Stimulated activated CD8-positive, alpha-beta memory T cell treated with anti-CD3 and anti-CD28 coated beads, Interleukin-7, amount 100 ng/mL, for 48 hours (primary cell): ENCODE measurements around the gene ZNF223.

Experiments used
- DNase-seq, 2 donors: peaks; one replicate each; pipeline ENCODE4 v3.0.0-alpha.2; 2020; ENCODE audit warnings: low read depth in 1 of 2; ENCODE audit errors: extremely low read depth in 1 of 2

Gene ZNF223

DNA sequence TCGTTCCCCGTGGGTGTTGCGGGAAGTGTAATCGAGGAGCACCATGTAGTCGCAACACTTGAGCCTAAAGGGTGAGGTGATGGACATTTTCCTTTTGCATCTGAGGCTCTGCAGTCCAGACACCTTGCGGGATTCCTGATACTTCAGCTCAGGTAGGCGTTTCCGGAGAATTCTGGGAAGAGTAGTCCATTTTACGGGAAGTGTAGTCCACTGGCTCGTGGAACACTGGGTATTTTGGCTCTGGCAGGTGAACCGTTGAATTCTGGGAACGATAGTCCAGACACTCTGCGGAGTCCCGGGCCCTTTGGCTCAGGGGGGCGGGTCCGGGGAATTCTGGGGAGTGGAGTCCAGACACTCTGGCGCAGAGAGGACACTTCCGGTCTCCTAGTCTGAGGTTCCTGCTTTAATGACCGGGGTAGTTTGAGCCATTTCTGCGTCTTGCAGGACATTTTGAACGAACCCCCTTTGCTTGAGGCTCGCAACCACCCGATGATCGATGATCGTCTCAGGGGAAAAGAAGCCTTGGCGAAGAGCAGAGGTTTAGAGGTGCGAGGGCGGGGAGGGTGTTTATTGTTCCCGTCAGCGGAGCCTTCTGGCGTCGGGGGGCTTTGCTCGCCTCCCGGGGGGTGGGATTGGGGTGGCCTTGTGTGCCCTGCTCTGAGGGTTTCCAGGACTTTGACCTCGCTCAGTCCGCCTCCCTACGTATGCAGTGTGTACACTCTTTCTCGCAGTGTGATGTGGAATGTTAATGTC, at the start of gene ZNF223:
Gene ZNF223, plus strand, starts transcription at position 387 of the 753 bp plus-strand sequence. CDS start 3,141 bp downstream, outside the sequence.
- DNase-seq, result peak in 1 of 2 donors; percentile 35

GRCh38 chr19:44002212-44002565, 49.6 kb upstream of the ZNF223 start:
- DNase-seq, result no peak

DNA sequence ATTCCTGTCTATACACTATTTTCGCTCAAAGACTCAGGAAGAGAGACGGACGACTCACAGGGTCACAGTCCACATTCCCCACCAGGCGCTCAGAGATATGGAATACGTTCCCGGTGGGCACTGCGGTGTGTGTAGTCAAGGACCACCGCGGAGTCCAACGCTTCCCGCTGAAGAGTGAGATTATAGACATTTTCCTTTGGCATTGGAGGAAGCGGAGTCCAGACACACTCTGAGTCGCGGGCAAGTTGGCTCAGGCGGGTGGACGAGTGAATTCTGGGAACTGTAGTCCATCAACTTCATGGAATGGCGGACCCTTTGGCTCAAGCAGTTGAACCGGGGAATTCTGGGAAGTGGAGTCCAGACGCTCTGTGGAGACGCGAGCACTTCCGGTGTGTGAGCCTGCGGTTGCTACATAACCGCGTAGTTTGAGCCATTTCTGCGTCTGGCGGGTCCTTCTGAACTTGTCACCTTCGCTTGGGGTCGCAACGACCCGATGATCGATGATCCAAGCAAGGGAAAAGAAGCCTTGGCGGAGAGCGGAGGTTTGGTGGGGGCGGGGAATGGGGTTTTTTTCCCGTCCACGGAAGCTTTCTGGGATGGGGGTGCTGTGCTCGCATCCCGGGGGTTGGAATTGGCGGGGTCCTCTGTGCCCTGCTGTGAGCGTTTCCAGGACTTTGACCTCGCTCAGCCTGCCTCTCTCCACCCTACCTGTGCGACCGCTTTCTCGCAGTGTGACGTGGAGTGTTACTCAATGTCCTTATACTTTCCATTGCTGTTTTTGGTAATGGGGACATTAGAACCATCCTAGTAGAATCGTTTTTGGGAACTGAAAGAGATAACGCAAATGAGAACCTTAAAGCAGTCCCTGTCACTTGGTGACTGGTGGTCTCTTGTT, 49.0 kb upstream of the ZNF223 start, which contains the start of gene ZNF230:
Gene ZNF230, plus strand, starts transcription at position 392 of the 895 bp plus-strand sequence. CDS start 4,122 bp downstream, outside the sequence.
- DNase-seq, result peak; percentile 49 to 77

- DNase-seq, result no peak
Observed at GRCh38 chr19:44003461-44004009, 48.3 kb upstream of the ZNF223 start.

DNA sequence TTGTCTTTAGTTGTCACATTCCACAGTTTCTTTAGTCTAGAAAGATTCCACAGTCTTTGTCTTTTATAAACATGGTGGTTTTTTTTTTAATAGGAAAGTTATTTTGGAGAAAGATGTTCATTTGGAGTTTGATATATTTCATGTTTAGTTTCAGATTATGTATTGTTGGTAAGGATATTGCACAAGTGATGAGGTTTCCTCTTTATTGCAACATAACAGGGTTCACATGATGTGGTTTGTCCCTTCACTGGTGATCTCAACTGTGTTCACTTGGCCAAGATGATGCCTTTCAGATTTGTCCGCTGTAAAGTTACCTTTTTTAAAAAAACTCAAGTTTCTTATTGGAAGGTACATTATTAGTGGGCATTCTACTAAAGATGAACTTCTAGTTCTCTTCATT, 45.9 kb upstream of the ZNF223 start:
- DNase-seq, result no peak

- DNase-seq, result no peak
Observed at GRCh38 chr19:44007473-44007872, 44.4 kb upstream of the ZNF223 start.

DNA sequence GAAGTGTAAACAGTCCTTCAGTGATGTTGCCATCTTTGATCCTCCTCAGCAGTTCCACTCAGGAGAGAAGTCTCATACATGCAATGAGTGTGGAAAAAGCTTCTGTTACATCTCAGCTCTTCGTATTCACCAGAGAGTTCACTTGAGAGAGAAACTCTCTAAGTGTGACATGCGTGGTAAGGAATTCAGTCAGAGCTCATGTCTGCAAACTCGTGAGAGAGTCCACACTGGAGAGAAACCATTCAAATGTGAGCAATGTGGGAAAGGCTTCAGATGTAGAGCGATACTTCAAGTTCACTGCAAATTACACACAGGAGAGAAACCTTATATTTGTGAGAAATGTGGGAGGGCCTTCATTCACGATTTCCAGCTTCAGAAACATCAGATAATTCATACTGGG, 41.4 kb upstream of the ZNF223 start:
- DNase-seq, result no peak

DNA sequence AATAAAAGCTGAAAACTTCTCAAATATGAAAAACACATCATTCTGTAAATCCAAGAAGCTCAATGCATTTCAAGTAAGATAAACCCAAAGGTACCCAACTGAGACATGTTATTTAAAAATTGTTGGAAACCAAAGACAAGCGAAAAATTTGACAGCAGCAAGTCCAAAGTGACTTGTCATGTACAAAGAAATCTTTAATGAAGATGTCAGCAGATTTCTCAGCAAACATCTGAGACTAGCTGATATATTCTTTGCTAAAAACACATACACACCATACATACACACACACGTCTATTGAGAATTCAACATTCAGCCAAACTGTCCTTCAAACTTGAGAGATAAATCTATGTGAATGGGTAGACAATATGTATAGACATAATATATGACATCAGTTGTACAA, 32.3 kb upstream of the ZNF223 start:
- DNase-seq, result no peak

GRCh38 chr19:44021221-44021620, 30.6 kb upstream of the ZNF223 start:
- DNase-seq, result no peak

DNA sequence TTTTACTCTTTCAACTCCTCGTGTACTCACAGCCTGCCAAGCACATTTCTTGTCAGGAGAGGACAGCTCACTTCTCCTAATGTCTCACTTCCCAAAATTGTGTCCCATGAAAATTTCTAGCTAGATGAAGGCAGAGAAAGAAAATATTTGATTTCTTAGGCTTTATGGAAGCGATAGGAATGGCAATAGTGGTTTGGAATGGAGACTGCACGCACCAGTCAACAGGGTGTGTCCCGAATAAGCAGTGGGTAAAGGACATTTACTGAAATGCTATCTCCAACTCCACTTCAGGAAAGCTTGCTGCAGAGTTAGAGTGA, 27.0 kb upstream of the ZNF223 start:
- no peak for DNase-seq

DNA sequence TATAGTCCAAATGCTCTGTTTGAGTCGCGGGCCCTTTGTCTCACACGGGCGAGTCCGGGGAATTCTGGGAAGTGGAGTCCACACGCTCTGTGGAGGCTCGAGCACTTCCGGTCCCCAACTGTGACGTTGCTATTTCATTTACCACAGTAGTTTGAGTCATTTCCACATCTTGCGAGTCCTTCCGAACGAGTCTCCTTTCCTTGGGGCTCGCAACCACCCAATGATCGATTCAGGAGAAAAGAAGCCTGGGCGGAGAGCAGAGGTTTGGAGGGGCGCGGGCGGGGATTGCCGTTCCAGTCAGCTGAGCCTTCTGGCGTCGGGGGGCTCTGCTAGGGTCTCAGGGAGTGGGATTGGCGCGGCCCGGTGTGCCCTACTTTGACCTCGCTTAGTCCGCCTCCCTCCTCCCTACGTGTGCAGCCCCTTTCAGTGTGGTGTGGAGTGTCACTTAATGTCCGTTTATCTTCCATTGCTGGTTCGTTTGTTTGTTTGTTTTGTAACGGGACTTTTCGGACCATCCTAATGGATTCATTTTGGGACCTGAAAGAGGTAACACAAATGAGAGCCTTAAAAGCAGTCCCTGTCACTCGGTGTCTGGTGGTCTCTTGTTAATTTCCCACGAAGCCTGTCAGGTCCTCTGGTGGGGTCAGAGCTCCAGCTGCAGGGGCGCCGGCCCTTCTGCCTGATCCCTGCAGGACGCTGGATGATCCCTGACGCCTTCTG, 26.5 kb upstream of the ZNF223 start, which contains the start of gene ZNF222:
Gene ZNF222, plus strand, starts transcription at position 163 of the 720 bp plus-strand sequence. Its CDS starts 58 bp downstream, at position 221.
- DNase-seq, result peak; percentile 50 to 68

- DNase-seq, result no peak
Observed at GRCh38 chr19:44026622-44027021, 25.2 kb upstream of the ZNF223 start.

DNA sequence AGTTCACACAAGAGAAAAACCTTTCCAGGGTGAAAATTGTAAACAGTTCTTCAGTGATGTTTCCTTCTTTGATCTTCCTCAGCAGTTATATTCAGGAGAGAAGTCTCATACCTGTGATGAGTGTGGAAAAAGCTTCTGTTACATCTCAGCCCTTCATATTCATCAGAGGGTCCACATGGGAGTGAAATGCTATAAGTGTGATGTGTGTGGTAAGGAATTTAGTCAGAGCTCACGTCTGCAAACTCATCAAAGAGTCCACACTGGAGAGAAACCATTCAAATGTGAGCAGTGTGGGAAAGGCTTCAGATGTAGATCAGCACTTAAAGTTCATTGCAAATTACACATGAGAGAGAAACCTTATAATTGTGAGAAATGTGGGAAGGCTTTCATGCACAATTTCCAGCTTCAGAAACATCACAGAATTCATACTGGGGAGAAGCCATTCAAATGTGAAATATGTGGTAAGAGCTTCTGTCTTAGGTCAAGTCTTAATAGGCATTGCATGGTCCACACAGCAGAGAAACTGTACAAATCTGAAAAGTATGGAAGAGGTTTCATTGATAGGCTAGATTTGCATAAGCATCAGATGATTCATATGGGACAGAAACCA, 19.7 kb upstream of the ZNF223 start:
- DNase-seq, result no peak

- no peak for DNase-seq
Observed at GRCh38 chr19:44042147-44042546, 9.7 kb upstream of the ZNF223 start.

GRCh38 chr19:44050740-44051649, 841 bp upstream of the ZNF223 start:
- no peak for DNase-seq

DNA sequence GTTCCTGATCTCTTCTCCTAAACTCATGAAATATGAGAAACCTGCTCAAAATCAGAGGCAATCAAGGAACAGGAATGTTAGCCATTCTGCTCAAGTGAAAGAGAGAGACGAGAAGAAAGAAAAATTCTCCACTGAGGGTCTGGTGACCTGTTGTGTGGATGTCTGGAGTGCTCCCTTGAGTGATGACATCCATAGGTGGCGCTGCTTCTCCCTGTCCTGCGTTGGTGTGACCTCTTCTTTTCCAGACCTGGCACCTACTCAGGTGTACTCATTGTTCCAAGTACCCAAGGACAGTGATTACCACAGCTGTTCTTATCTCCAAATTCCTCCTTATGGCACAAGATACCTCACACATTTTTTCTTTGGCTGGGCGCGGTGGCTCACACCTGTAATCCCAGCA, 4.0 kb downstream of the ZNF223 start:
- no peak for DNase-seq

DNA sequence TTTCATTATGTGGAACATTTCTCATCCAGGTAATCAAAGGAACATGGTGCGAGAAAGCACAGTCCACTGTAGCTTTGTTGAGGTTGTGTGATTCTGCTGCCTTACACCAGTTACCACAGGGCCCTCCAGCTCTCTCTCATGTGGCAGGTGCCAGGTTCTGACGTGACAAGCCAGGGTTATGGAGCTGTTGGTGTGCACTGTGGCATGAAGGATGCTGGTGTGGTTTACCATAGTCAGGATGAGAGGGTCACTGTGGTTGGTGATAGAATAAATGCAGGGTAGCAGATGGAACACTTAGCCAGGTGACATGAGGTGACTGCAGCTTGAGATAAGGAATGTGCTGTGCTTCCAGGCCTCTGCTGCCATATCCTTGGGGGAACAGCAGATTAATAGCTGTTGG, 7.4 kb downstream of the ZNF223 start:
- DNase-seq, result no peak

GRCh38 chr19:44061038-44061437, 9.2 kb downstream of the ZNF223 start:
- DNase-seq, result no peak

DNA sequence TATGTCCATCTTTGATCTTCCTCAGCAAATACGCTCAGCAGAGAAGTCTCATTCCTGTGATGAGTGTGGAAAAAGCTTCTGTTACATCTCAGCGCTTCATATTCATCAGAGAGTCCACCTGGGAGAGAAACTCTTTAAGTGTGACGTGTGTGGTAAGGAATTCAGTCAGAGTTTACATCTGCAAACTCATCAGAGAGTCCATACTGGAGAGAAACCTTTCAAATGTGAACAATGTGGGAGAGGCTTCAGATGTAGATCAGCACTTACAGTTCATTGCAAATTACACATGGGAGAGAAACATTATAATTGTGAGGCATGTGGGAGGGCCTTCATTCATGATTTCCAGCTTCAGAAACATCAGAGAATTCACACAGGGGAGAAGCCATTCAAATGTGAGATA, 14.5 kb downstream of the ZNF223 start:
- no peak for DNase-seq

DNA sequence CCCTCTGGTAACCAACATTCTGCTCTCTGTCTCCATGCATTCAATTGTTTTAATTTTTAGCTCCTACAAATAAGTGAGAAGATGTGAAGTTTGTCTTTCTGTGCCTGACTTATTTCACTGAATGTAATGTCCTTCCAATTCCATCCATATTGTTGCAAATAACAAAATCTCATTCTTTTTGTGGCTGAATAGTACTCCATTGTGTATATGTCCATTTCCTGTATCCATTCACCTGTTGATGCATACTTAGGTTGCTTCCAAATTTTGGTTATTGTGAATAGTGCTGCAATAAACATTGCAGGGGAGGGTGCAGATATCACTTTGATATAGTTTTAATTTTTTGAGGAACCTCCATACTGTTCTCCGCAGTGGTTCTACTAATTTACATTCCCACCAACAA, 17.6 kb downstream of the ZNF223 start:
- no peak for DNase-seq
